NCI-H226 (cell line): ENCODE data around the gene PGM2.
"Not testable (repeated sequence)": the region's sequence is repeated elsewhere in the genome, so short reads cannot be mapped to it uniquely, and the experiment has no call there.

Experiments used
- DNase-seq: peaks from one replicate; pipeline ENCODE4 v3.0.0-alpha.2; 2015

PGM2 gene

DNA sequence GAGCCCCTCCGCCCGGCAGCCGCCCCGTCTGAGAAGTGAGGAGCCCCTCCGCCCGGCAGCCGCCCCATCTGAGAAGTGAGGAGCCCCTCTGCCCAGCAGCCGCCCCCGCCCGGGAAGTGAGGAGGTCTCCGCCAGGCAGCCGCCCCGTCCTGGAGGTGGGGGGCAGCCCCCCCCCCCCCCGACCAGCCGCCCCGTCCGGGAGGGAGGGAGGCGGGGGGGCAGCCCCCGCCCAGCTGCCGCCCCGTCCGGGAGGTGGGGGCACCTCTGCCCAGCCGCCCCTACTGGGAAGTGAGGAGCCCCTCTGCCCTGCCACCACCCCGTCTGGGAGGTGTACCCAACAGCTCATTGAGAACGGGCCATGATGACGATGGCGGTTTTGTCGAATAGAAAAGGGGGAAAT is 6.0 kb upstream of the PGM2 start:
- not testable (repeated sequence) for DNase-seq

DNA sequence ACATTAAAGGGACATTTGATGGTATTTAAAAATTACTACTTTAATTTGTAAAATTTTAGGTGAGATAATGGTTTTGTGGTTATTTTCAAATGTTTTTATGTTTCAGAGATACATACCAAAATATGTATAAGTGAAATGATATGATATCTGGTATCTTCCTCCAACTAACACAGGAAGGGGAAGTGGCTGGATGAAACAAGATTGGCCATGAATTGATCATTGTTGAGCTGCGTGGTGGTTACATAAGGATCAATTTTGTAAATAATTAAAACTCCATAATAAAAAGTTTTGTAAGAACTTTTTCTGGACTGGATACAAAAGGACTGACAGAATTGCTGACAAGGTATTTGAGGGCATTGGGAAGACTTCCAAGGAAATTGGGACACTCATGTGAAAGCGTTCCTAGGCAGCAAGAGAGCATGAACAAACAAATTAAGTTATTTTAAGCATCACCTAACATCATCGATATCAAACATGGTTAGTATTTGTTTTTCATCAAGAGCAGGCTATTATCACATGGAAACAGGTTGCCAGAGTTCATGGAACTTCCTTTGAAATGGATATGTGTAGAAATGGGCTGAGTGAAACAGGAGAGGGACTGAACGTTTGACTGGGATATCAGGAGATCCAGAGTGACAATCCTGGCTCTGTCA is 4.4 kb upstream of the PGM2 start:
- DNase-seq, result no peak

DNA sequence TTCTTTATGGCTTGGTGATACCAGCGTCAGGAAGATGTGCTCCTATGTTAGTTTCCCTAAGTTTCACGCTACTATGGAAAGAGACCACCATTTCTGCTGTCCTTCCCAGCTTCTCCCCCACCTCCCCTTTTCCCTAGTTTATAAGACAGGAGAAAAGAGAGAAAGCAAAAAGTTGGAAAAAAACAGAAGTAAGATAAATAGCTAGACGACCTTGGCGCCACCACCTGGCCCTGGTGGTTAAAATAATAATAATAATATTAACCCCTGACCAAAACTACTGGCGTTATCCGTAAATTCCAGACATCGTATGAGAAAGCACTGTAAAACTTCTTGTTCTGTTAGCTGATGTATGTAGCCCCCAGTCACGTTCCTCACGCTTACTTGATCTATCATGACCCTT is 985 bp upstream of the PGM2 start:
- not testable (repeated sequence) for DNase-seq

DNA sequence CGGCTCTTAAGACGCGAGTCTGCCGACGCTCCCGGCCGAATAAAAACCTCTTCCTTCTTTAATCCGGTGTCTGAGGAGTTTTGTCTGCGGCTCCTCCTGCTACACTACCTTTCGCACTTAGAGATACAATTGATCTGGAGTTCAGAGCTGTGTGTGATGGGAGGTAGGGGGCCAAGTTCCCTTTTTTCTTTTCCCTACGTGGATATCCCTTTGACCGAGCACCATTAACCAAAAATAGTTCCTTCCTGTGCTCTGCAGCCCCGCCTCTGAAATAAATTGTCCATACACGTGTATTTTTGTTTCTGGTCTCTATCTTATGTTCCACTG is 555 bp upstream of the PGM2 start:
- DNase-seq, result no peak

DNA sequence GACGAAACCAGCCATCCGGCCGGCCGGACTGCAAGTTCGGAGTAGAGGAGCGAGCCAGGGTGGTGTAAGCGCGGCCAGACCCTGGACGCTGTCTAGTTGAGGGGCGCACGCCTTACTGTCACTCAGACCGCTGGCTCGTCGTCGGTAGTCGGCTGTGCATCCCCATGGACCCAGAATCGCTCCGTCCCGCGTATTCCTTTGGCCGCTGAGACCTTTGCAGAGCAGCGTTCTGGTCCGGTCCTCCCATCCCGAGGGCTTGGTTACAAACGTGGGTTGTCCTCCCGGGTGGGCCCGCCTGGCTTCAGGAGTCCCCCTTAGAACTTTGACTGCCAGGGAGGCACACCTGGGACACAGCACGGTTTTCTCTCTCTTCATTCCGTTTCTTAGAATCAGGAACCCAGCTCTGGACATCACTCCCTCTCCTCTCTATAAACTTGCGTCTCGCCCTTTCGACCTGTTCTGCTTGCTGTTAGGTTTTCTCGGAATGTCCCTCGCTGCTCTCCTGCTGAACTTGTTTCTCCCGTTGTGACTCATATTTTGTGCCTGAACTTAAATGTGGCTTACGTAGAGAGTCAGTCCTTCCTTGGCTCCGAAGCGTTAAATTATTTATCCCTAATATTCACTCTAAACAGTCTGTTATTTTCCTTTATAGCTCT is 672 bp downstream of the PGM2 start:
- no peak for DNase-seq

DNA sequence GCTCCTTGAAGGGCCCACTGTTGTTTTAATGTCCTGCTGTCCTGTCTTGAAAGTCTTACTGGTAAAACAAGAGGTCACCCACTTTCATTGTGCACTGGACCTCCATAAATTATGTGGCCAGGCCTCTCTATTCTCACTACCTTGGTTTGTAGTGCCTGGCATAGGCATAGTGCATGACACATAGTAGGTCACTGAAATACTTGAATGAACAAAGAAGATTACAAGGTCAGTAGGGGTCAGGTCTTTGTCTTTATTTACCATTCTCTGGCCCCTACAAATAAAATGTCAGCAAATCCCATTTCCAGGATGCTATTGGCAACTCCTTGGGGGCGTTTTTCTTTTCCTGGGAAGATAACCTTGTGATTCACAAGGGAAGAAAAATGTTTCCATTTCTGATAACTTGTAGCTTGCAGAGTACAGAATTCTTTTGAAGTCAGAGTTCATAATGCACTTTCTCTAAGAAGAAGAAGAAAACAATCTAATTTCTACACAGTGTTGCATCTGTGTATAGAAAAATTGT is 1.4 kb downstream of the PGM2 start:
- peak; percentile 43 for DNase-seq

DNA sequence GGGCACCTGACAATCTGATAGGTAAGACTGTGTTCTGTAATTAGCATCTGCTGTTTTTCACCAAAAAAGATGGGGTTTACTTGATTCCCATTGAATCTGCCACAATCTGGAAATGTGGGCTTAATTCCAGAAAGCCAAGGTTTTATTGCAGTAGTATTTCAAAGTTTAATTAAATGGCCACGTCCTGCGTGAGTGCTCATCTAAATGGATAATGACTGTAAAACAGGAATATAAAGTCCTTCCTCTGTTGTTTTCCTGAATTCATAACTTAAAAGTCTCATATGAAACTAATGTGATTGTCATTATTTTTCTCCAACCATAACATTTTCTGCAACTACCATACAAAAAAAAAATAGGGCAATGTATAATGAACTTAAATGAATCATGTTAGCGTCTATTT is 2.4 kb downstream of the PGM2 start:
- DNase-seq, result no peak

DNA sequence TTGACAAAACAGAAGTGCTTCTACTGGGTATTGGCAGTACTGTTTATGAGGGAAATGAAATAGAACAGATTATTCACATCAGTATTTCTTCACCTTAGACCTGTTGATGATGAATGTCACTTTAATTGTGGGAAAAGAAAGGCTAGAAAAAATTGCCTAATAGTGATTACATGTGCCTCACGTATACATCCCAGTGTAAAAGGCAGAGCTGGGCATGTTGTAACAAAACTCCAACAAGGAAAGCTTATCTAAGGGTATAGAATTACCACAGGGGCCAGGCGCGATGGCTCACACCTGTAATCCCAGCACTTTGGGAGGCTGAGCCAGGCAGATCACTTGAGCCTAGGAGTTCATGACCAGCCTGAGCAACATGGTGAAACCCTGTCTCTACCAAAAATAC is 4.2 kb downstream of the PGM2 start:
- no peak for DNase-seq

DNA sequence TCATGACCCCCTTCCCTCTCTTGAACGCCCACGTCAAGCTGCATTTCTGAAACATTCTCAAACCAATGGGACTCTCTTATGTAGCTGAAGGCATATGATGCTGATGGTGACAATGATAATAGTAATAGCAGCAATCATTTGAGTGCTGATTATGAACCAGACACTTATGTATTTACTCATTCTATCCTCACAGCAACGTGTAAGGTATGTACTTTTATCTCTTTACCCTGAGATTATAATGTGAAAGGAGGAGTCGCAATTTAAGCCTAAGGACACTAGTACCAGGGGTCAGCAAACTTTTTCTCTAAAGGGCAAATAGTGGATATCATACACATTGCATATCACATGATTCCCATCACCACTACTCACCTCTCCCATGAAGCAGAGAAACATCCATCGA is 8.5 kb downstream of the PGM2 start:
- DNase-seq, result no peak

DNA sequence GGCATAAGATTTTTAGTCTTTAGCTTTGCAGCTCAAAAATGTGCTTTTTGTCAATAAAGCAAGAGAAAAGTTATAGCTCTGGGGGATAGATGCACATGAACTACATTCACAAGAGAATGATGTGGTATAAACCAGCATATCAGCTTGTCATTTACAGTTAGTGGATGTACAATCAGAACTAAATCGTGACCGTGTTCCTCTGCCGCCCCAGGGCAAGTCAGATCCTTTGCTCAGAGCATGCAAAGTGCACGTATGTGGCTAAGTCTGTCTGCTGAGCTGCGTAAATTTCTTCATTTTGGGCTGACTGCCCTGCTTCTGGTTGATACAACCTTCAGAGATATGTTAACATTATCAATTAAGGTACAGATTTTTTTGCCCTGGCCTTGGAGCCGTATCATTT is 9.3 kb downstream of the PGM2 start:
- no peak for DNase-seq

DNA sequence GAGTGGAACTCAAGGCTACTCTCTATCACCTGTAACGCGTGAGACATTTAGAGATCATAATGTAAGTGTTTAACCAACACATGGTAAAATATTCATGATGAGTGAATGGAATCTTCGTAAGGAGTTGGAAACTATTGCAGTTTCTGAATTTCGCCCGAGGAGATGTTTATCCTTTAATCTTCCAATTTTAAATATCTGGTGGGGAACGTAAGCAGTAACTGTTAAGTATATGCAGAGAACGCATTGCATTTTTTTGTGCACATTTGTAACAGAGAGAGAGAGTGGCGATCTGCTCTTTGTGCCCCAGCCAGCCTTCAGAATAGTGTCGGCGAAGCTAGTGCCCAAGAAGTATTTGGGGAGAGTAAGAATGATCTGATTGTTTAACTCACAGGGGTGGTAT is 9.8 kb downstream of the PGM2 start:
- DNase-seq, result no peak

DNA sequence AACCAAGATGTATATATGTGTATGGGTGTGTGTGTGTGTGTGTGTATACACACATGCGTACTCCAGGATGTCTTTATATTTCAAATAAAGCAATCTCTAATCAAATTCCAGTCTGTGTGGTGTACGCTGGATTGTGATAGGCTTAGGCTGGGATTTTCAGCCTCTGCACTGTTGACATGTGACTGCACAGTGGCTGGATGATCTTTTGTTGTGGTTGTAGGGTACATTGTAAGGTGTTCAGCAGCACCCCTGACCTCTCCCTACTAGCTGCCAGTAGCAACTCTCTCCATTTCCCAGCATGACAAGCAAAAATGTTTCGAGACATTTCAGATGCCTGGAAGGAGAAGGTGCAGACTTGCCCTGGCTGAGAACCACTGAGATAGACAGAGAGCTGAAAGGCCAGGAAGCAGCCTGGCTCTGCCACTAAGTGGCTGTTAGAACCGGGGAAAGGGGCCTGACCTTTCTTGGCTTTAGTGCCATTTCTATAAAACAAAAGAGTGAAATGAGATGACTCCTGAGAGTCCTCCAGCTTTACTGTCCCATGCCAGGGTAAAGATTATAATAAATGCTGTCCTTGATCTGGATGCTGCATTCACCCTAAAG is 10.5 kb downstream of the PGM2 start:
- DNase-seq, result peak; percentile 6

DNA sequence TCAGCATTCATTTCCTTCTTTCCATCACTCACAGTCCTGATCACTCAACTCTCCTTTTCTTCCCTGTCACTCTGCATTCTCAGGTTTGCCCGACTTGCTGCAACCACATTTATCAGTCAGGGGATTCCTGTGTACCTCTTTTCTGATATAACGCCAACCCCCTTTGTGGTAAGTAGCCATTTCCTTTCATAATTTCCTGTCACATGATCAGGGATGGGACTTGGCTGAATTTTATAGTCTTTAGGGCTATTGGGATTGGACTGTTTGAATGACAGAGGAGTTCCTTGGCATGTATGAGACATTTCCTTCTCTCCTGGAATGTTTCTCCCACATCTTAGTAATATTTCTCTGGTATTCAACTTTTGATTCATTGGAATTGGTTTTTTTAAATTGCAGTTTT is 11.0 kb downstream of the PGM2 start:
- peak; percentile 93 for DNase-seq

DNA sequence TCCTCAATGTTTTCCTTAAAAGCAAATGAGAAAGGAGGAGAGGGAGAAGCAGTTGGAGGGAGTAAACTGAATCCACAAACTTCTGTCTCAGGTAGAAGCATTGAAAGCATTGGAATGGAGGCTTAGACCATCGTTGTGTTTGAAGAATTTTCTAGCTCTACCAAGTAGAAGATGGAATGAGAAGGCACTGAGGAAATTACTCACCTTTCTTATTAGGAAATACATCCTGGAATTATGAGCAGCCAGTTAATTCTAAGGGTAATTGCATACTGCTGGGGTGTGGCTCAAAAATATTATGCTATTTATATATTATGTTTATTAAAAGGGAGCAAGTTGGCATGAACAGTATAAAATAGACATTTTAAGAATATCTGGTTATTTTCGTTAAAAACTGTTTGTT is 12.9 kb downstream of the PGM2 start:
- DNase-seq, result no peak

DNA sequence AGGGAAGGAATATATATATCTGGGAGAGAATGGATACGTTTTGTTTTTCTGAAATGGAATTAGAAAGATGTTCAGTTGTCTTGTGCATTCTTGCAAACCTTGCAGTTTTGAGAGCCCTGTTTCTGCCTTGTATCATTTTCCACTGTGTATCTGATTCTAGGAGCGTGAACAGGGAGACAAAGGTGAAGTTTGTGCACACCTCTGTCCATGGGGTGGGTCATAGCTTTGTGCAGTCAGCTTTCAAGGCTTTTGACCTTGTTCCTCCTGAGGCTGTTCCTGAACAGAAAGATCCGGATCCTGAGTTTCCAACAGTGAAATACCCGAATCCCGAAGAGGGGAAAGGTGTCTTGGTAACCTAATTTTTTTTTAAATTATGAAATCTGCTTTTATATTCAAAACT is 17.7 kb downstream of the PGM2 start:
- DNase-seq, result no peak

DNA sequence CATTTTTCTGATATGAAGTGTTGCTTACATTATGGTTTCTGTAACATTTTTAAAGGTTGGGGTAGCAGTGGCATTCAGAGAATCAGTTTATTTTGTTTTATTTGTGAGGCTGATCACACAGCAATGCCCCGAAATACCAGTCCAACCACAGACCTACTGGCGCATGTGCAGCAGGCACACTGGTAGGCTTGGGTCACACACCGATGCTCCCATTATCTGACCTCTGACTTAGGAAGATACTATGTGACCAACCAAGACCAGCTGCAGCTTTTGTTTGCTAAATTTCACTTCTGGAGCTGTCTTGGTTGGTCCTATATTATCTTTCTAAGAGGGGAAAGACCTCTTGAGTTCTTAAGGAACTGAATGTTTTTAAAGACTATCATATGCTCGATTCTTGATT is 18.7 kb downstream of the PGM2 start:
- no peak for DNase-seq

DNA sequence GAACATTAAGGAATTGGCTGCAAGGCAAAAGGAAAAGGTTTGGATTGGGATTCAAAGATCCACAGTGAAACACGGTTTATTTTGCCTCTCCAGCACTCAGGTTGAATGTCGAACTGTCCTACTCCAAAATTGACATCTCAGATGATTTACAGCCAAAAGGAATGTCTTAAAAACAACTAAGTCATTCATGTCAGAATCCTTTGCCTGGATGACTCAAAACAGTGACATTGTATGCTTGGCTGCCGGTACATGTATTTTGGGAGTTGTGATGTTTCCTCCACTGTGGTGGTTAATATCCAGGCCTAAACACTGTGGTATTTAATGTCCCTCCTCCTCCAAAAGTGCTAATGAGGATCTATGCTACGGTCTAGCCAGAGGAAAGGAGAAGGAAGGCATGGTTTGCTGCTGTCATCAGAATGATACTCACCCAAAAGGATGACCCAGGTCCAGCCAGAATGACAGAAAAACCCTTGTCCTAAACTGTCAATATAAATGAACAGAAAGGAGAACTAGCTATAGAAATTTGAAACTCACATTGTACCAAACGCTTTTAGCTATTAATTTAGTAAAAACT is 20.9 kb downstream of the PGM2 start:
- no peak for DNase-seq

DNA sequence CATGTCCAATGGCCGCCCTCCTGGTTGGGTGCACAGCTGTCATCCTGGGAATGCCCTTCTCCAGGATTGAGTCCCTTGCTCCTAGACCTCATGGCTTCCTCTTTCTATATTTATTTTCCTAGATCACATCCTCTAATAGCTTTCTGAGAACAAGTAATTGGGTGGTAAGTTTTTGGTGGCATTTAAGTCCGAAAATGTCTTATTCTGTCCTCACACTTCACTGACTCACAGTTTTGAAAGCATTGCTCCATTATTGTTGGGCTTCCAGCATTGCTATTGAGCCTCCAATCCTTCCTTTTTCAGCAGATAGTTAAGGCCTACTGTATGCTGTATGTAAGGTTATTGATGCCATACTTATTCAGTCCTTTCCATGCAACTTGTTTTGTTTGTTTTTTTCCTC is 25.9 kb downstream of the PGM2 start:
- DNase-seq, result no peak

DNA sequence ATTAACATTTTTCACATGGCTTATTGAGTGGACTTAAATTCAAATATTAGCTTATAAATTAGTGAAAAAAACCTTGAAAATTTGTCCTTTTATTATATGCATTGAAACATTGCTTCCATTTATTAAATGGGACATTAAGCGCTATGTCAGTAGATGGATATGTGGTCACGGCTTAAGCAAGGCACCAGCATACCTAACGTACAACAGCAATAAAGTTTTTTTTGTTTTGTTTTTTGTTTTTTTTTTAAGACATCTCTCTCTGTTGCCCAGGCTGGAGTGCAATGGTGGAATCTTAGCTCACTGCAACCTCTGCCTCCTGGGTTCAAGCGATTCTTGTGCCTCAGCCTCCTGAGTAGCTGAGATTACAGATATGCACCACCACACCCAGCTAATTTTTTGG is 31.6 kb downstream of the PGM2 start:
- no peak for DNase-seq

DNA sequence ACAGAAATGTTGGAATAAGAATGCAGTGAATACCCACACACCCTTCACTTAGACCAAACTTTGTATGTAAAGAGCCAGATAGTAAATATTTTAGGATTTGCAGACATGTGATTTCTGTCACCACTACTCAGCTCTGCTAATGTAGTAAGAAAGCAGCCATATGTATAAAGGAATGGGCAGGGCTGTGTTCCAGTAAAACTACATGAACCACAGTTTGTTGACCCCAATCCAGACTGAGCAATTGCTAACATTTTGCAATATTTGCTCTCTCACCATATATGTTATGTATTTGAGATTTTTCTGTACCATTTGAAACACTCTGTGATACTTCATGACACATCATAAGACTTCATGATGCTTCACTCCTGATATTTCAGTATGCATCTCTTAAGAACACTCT is 32.4 kb downstream of the PGM2 start:
- DNase-seq, result no peak

DNA sequence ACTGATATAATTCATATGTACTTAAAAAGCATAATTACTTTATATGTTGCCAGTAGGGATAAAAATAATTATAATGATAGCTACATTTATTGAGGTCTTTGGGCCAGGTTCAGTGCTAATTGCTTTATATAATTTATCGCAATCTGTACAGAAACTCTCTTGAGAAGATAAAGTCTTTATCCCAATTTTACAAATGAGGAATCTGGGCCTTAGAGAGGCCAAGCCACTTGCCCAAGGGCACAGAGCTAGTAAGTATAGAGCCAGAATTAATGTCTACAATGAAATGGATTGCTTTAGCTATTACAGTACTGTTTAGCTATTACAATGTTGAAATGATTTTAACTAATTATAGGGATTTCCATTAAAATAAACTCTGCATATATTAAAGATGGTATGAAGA is 33.8 kb downstream of the PGM2 start:
- DNase-seq, result no peak

DNA sequence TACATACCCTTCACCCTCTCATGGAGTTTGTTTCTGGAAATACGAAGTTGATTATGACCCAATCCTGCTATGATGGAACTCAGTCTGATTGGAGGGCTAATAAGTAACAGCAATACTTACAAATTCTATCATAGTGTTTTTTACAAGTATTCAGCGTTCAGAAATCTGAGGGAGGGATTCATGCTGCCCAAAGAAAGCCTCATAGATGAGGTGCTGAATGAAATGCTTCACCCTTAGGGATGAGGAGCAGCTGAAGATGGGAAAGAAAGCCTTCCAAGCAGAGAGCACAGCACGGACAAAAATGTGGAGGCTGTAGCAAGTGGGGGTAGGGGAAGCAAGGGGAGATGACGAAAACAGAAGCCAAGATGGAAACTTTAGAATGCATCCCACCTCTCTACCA is 36.5 kb downstream of the PGM2 start:
- no peak for DNase-seq

DNA sequence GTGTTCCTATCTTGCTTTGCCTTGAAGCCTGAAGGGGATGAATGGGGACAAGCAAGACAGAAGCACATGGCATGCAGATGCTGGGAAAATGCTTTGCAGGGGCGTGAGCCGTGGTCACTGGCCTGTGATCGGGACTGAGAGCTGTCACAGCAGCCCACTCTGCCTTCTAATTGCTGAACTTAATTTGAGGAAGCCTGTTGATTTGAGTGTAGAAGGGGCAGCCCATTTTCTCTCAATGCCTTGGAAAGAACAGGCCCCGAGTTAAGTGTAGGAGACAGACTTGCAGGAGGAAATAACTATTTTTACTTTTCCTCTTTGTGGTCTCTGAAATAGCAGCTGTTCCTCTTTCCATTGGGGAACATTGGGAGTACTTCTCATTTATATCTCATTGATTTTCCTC is 38.3 kb downstream of the PGM2 start:
- no peak for DNase-seq

DNA sequence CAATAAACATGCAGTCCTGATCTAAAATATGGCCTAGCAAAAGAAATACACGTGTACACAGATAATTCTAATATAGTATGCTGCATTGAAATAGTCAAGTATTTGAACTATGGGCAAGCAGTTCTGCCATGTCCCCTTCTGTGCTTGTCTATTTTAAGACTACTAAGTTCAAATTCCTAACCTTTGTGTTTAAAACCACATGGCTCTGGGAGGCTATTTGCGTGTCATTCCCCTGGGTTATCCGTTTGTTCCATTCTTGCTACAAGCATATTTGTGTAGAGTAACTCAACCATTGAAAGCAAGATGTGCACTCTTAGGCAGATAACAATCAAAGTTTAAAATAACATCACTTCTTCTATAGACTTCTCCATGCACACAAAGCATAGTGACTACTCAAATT is 39.0 kb downstream of the PGM2 start:
- DNase-seq, result no peak
